Measurements from ENCODE around the gene CCNI2.

Gene CCNI2

DNA sequence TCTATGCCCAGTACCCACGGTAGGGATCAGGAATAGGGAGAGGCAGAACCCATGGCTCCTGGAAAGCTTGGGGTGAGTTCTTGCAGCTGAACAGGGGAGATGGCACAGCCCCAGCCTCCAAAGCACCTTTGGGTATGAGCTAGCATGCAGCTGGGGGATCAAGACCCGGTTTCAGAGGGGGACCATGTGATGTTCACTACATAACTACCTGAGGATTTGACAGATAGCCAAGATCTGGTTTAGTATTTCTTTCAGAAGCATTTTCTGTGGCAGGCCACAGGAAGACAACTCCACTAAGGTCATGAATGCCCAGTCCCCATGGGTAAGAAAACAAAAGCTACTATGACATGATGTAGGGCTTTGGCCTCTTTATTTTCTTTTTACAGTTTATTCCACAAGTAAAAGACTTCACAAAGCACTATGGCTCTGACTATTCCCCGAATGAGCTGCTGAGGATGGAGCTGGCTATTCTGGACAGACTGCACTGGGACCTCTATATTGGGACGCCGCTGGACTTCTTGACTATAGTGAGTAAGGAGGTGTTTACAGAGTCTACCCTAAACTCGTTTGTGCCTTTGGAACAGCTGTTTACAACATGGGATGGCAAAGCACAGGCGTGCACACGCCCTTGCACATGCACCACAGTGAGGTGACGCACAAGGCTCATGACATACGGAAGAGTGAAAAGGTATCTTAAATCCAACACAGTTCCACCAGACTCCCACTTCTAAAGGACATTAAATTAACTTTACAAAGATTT lies 3.4 kb downstream of the CCNI2 start:
- DNase-seq, result no peak

DNA sequence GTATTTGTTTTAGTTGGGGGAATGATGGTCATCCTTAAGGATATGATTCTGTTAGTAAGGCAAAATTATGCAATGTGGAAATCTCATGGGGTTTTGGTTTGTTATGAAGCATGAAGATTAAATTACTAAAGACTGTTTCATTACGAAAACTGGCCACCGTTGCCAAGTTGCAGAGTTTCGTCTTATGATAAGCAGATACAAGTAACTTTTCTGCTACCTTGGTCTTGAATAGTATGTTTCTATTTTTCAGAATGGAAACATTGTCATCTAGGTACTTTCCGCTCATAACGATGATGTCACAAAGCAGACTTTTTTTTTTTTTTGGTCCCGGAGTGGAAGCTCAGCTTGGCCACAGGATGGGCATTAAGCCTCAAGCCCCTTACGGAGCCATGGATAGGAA lies 4.2 kb downstream of the CCNI2 start:
- DNase-seq, result no peak

DNA sequence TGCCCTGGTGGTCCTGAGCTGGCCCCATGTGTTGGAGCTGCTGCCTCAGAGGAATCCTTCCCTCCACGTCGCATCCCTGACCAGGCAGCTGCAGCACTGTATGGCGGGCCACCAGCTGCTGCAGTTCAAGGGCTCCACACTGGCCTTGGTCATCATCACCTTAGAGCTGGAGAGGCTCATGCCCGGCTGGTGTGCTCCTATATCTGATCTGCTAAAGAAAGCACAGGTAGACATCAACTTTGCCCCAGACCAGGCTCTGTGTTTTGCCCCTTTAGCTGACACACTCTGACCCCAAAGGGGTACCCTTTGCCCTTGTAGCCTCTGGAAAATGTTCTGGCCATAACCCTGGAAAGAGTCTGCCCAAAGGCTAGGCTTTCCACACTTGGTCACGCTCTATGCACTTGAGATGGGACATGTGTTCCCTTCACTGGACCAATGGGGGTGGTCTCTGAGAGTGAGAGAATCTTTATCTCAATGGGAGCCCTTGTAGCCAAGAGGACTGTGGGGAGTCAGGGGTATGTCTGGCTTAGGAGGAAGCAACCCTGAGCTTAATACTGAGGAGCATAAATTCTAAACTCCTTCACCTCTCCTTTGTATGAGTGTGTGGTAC lies 4.8 kb downstream of the CCNI2 start:
- DNase-seq, result no peak

DNA sequence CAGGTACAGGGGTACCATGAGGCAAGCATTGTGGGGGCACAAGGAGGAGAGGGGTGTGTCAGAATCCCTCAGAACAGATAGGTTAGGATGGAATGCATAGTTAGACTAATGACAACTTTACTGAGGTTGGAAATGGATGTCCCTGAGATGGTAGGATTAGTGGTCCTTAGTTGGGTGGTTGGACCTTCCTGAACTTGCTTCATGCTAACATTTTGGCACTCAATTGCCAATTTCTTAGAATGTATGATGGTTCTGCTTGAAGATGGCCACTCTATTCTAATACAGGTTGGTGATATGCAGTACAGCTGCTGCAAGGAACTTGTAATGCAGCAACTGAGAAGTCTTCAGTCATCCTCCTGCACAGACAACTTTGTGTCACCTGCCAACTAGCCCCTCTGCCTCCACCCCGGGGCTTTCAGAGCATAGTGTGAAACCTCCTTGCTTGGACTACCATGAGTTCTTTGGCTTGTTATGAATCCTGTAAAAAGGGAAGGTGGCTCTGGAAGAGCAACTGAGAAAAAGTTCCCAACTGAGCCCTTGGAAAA lies 5.4 kb downstream of the CCNI2 start:
- DNase-seq, result no peak

DNA sequence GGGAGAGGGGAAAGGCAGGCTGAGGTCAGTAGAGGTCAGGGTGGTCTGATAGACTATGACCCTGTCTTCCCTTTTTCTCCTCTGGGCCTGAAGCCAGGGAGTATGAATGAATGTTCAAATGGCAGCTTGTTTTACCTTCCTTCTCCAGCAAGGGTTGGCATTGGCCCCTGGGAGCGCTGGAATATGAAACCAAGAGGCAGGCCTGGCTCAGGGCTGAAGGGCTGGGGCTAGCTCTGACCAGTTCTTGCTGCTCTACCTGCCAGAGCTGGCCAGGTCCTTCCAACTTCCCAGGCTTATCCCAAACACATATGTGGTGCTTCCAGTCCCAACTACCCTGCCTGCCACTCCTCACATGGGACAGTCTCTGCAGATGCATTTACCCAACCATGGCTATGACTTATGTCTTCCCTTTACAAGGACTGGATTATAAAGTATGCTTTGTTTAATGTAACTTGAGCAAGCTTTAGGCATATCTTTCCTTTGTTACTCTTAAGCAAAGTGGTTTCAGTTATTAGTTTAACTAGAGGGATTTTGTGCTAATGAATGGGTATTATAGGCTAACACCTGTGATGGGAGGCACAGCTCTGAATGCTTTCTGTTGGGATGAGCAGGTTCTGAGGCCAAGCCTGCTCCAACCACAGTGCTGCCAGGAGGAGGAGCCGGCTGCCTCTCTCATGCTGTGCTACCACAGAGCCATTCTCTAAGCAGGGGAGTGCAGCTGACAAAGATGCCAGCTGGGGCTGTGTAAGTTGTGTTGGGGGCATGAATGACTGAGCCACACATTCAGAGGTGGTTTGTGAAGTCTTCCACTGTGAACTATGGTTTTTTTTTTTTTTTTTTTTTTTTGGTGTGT lies 6.1 kb downstream of the CCNI2 start:
- DNase-seq, result no peak

DNA sequence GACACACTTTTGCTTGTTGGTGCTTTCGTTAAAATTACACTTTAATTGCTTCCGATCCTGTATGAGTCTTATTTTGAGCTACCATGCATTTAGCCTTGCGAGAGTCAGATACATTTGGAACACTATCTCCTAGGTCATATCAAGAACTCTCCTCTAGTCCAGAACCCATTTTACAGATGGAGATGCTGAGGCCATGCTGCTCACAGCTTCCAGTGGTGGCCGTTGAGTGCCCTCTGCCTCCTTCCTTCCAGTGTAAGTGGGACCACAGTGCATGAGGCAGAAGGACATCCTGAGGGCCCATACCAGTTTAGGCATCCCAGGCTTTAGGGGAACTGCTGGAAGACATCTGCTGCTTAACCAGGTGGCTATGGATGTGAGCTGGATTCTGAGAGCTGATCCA lies 6.9 kb downstream of the CCNI2 start:
- DNase-seq, result no peak

- DNase-seq, result no peak
Observed at GRCh38 chr5:132754947-132755346, 7.7 kb downstream of the CCNI2 start.

GRCh38 chr5:132756542-132756941 lies 9.3 kb downstream of the CCNI2 start:
- no peak for DNase-seq

- DNase-seq, result no peak
Observed at GRCh38 chr5:132758451-132758850, 11.2 kb downstream of the CCNI2 start.

DNA sequence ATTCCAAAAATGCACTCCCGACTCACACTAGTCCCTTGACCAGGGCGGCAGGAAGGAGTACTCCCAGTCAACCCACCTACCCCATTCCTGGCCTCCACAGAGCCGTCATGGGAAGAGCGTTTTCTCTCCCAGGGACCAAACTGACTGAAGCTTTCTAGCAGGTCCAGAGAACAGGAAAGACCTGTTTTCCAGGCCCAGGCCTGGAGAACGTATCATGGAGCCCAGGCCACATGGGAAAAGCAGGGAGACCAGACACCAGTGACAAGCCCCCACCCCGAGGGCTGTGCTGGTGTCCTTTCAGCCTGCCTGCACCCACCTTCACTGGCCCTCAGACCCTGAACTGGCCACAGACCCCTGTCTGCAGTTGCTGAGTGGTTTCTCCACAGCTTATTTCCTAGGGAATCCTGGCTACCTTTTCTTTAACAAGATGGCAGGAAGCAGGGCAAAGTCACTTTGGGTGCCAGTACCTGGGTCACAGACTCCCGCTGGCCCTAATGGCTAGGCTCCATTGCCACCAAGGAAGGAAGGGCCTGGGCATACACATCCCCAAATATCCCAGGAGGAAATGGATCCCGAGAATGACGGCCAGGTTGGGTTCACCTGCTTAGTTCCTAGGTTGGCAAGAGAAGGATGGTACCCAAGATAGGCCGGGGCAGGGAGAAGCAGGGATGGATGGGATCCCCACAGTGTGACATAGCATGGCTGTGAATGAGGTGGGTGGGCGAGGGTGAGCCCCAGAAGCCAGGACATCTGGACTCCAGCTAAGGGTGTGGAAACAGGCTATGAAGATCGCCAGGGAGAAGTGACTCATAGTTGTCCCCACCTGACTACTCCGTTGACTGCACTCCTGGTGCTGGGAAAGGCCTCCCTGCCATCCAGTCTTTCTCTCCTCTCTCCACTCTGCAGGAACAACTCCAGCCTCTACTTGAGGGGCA lies 12.2 kb downstream of the CCNI2 start:
- no peak for DNase-seq

GRCh38 chr5:132760049-132760420 lies 12.8 kb downstream of the CCNI2 start:
- no peak for DNase-seq

DNA sequence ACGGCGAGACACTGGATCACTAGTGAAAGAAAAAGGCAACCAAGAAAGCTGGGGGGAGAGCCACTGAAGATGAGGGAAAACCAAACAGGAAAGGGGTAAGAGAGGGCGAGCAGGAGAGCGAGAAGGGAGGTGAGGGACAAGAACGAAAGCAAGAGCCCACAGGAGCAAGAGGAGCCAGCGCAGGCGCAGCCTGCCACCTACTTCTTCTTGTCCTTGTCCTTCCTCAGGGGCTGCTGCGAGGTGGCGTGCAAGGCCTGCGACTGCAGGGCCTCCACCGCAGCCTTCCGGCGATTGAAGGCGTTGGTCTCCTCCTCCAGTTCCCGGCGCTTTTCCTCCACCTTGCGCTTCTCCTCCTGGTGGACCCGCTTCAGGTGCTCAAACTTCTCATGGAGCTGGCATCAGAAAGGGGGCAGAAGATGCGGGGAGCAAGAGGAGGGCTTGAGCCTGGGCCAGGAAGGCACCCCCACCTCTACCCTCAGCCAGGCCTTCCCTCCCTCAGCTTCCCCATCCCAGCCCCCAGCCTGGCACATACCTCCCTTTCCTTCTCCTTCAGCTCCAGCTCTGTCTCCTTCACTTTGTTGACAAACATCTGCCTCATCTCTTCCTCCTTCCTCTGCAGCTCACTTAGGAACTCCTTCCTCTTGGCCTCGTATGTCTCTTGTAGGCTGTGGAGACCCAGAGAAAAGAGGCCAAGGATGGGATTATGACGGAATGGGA lies 13.5 kb downstream of the CCNI2 start:
- DNase-seq, result no peak

- DNase-seq, result no peak
Observed at GRCh38 chr5:132761321-132762240, 14.4 kb downstream of the CCNI2 start.

DNA sequence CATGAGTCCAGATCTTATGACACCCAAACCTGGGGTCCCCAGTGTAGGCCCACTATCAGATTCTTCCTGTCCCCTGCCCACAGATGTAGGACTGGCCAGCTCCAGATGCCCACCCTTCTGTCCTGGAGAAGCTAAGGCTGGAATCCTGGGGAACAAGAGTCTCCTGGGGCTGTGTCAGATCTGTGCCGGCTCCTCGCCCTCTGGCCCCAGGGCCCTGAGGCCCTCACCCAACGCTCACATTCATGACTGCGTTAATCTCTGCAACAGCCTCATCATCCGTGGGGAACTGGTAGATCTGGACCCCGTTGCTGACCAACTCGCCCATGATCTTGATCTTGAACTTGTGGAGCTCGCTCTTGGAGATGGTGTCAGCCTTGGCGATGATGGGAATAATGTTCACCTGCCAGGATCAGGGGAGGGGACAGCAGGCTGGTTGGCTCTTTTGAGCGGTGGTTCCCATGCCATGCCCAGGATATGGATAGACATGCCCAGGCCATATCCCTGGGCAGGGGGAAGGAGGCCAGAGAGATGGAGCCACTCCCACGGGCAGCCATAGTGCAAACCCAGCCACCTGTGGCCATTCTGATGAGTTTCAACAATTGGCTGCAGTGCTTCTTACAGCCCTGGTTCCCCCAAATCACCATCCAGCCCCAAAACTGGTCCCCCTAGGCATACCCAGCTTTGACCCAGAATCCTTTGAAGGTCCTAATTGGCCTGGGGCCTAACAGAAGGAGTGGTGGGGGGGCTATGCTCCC lies 15.2 kb downstream of the CCNI2 start:
- DNase-seq, result no peak

DNA sequence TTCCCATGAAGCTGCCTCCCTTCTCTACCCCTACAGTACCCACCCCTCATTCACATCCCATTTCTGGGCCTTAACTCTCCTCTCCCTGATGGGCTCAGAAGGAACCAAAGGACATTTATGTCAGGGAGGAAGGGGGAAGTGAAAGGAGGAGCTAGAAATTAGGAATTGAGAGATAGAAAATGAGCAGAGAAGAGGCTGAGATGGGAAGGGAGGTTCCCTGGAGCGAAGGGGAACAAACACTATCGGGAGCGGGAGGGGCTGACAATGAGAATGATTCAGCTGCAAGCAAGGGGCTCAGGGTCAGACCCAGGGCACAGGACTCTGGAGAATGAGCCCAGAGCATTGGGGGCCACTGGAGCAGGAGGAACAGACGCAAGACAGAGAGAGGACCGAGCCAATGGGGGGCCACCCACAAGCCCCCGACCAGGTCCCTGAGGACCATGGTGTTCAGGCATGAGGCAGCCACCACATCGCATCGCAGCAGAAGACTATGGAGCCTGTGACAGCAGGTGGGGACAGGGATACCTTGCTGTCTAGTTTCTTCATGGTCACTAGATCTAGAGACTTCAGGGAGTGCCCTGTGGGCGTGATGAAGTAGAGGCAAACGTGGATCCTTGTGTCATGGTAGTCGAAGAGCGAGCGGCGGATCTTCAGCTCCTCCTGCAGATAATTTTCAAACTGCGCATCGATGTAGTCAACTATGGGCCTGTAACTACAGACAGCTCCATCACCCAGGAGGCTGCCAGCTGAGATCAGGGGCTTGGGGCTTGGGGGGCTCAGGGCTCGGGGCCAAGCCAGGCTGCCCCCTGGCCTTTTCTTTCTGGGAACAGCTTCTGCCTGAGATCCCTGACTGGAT lies 16.2 kb downstream of the CCNI2 start:
- no peak for DNase-seq

- DNase-seq, result no peak
Observed at GRCh38 chr5:132764051-132764450, 16.8 kb downstream of the CCNI2 start.

DNA sequence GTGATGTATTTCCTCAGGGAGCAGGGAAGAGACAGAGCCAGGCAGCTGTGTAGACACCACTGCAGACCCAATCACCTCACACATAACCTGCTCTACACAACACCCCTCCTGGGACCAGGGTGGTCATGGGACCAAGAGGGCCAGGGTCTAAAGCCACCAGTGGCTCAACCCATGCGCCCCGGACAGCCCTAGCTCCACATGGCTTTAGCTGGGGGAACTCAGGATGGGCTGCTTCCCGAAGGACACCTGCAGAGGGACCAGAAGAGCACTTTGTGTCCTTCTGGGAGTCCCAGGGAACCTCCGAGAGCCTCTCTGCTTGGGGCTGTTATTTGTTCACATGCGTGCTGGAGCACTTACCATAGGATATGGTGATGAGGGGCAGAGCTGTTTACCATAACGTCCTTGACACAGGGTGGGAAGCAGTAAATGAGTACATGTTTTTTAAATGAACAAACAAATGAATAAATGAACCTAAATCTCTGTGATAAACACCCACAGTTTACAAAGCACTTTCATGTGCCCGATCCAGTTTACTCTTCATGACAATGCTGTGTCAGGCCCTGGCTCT lies 17.5 kb downstream of the CCNI2 start:
- no peak for DNase-seq

GRCh38 chr5:132765311-132766019 lies 18.2 kb downstream of the CCNI2 start:
- no peak for DNase-seq

Data from activated effector memory CD4-positive, alpha-beta T cell treated with Interleukin-2 at 50 U/mL for 16 hours (primary cell).